HepG2 (cell line): ENCODE data around the gene PRKCE. TPM values are rescaled to one million over a fixed set of nuclear protein-coding genes. Genes with fewer than 3 reads are reported as not detected.

Source experiments
- ATAC-seq: fragments of 200-7000 bp; cut with Tn5 transposase; 3 replicates; pipeline ENCODE4 v1.9.1; 2020; ENCODE audit warnings: mild to moderate bottlenecking, moderate library complexity
- BruUV-seq: library from RNA; stranded (reverse); fragments of 400-500 nt; replicated peaks from 2 replicates; lab custom pipeline; 2021; lab: Mats Ljungman, UMichigan
- CTCF ChIA-PET: fragments of 300-600 bp; formaldehyde crosslinking; extraction: SDS; loops from one replicate; lab custom pipeline; 2021; ENCODE audit warnings: low total read pairs, inconsistent platforms, low intra/inter-chr PET ratio; lab: Yijun Ruan, JAX
- POLR2A ChIA-PET: fragments of 350-600 bp; sonication (Branson Sonifier 250); formaldehyde crosslinking; loops from one replicate; lab custom pipeline; 2020; ENCODE audit warnings: antibody characterized with exemption, inconsistent platforms; lab: Yijun Ruan, JAX
- DNase-seq: peaks from one replicate; pipeline ENCODE4 v3.0.0-alpha.2; 2015; ENCODE audit warnings: low spot score
- FAIRE-seq: peaks from 3 replicates; lab custom pipeline; 2011; peaks lifted over from hg19 to GRCh38; lab: Jason Lieb, UNC
- H2AFZ ChIP-seq: one replicate; pipeline ENCODE4 v1.6.1; 2011; ENCODE audit warnings: low read length, inconsistent platforms
- H3K27ac ChIP-seq: fragments of 300-600 bp; 3 replicates; pipeline ENCODE4 v1.8.0; 2011; ENCODE audit warnings: mixed run types, mild to moderate bottlenecking, mixed read lengths, low read length, inconsistent platforms; ENCODE audit not compliant: insufficient read depth; ENCODE audit errors: extremely low read length
- H3K27me3 ChIP-seq, 2 experiments: fragments of 200-600 bp in 1 of 2; 2 replicates in 1 of 2; 3 replicates in 1 of 2; pipeline versions ENCODE4 v1.6.0 to v1.8.0; 2011; ENCODE audit warnings: low read length in 2 of 2, mild to moderate bottlenecking in 2 of 2, moderate library complexity in 2 of 2, inconsistent platforms in 1 of 2; ENCODE audit not compliant: insufficient read depth in 2 of 2, control insufficient read depth in 1 of 2
- H3K36me3 ChIP-seq, 2 experiments: fragments of 200-600 bp in 1 of 2; replicated peaks in 1 of 2; 2 replicates in 1 of 2; 3 replicates in 1 of 2; pipeline versions ENCODE4 v1.5.1 to v1.8.0; 2011; ENCODE audit warnings: low read length in 2 of 2, inconsistent platforms in 1 of 2; ENCODE audit not compliant: insufficient read depth in 2 of 2, control insufficient read depth in 1 of 2
- H3K4me1 ChIP-seq: 2 replicates; pipeline ENCODE4 v1.5.1; 2012; ENCODE audit warnings: low read length, inconsistent platforms; ENCODE audit not compliant: insufficient read depth
- H3K4me2 ChIP-seq: 2 replicates; pipeline ENCODE4 v1.6.0; 2011; ENCODE audit warnings: low read depth, low read length, inconsistent platforms
- H3K4me3 ChIP-seq, 3 experiments: fragments of 200-600 bp in 1 of 3; sonication (generic), shearing (Covaris generic) in 1 of 3; replicated peaks in 1 of 3; 2 replicates each; pipeline ENCODE4 v1.5.1; 2011 to 2016; ENCODE audit warnings: low read length in 3 of 3, inconsistent platforms in 2 of 3, low read depth in 2 of 3, mild to moderate bottlenecking in 2 of 3, control low read depth in 1 of 3, mixed read lengths in 1 of 3; ENCODE audit not compliant: insufficient read depth in 1 of 3
- H3K79me2 ChIP-seq: one replicate; pipeline ENCODE4 v1.6.1; 2011; ENCODE audit warnings: low read length, inconsistent platforms; ENCODE audit not compliant: insufficient read depth
- H3K9ac ChIP-seq: 2 replicates; pipeline ENCODE4 v1.6.0; 2011; ENCODE audit warnings: mild to moderate bottlenecking, low read depth, low read length, inconsistent platforms; ENCODE audit not compliant: insufficient read depth
- H3K9me3 ChIP-seq: 2 replicates; pipeline ENCODE4 v1.5.1; 2012; ENCODE audit warnings: mild to moderate bottlenecking, low read length
- H4K20me1 ChIP-seq: 2 replicates; pipeline ENCODE4 v1.6.0; 2011; ENCODE audit warnings: inconsistent platforms, mild to moderate bottlenecking, low read length, moderate library complexity; ENCODE audit not compliant: insufficient read depth
- BCL6 ChIP-seq: IDR thresholded peaks from 2 replicates; pipeline ENCODE4 v1.6.1; 2016; ENCODE audit warnings: missing genetic modification reagents, missing compliant biosample characterization
- BHLHE40 ChIP-seq: IDR thresholded peaks from 2 replicates; pipeline ENCODE4 v1.6.1; 2011; ENCODE audit warnings: low read length, improper control_type of control experiment
- FOXA1 ChIP-seq, 2 experiments: fragments of 450-650 bp in 1 of 2; sonication (generic) in 1 of 2; formaldehyde crosslinking in 1 of 2; IDR thresholded peaks; 2 replicates each; pipeline versions ENCODE4 v1.4.0 to v1.6.1; 2016 to 2020; ENCODE audit warnings: missing genetic modification reagents in 1 of 2
- FOXA3 ChIP-seq: IDR thresholded peaks from 2 replicates; pipeline ENCODE4 v1.6.1; 2016; ENCODE audit warnings: missing genetic modification reagents, missing compliant biosample characterization
- HDAC1 ChIP-seq: sonication (generic); formaldehyde crosslinking; IDR thresholded peaks from 2 replicates; pipeline ENCODE4 v1.5.1; 2020; ENCODE audit warnings: mild to moderate bottlenecking, missing genetic modification reagents
- MXI1 ChIP-seq: IDR thresholded peaks from 3 replicates; pipeline ENCODE4 v1.6.1; 2012; ENCODE audit warnings: low read depth, low read length, inconsistent platforms, borderline replicate concordance
- RARA ChIP-seq: IDR thresholded peaks from 2 replicates; pipeline ENCODE4 v1.6.1; 2016; ENCODE audit warnings: missing genetic modification reagents, missing compliant biosample characterization
- RARG ChIP-seq: sonication (generic); formaldehyde crosslinking; IDR thresholded peaks from 2 replicates; pipeline ENCODE4 v1.4.0; 2020; ENCODE audit warnings: low read depth, mild to moderate bottlenecking, missing genetic modification reagents
- RFX1 ChIP-seq: fragments of 450-650 bp; IDR thresholded peaks from 2 replicates; pipeline ENCODE4 v1.6.1; 2017
- RXRB ChIP-seq: IDR thresholded peaks from 2 replicates; pipeline ENCODE4 v1.6.1; 2016; ENCODE audit warnings: borderline replicate concordance, missing genetic modification reagents, missing compliant biosample characterization
- SAP130 ChIP-seq: IDR thresholded peaks from 2 replicates; pipeline ENCODE4 v1.6.1; 2016; ENCODE audit warnings: low read depth
- ZFP36L1 ChIP-seq: sonication (generic); formaldehyde crosslinking; IDR thresholded peaks from 2 replicates; pipeline ENCODE4 v1.8.0; 2022; ENCODE audit warnings: mild to moderate bottlenecking, missing genetic modification reagents, moderate library complexity
- ZNF496 ChIP-seq: sonication (generic); formaldehyde crosslinking; IDR thresholded peaks from 2 replicates; pipeline ENCODE4 v1.8.1; 2023; ENCODE audit warnings: mild to moderate bottlenecking, moderate library complexity, missing genetic modification reagents; ENCODE audit not compliant: insufficient replicate concordance
- ZNF670 ChIP-seq: sonication (generic); formaldehyde crosslinking; IDR thresholded peaks from 2 replicates; pipeline ENCODE4 v1.8.0; 2022; ENCODE audit warnings: mild to moderate bottlenecking, missing genetic modification reagents, borderline replicate concordance
- ZNF7 ChIP-seq: IDR thresholded peaks from 2 replicates; pipeline ENCODE4 v1.6.1; 2016; ENCODE audit warnings: missing biosample characterization, missing genetic modification reagents
- WGBS: methylation state at CpG from one replicate; pipeline ENCODE4 v1.1.6; 2017; ENCODE audit warnings: low lambda C conversion rate; 5-methylcytosine and 5-hydroxymethylcytosine counted together
- in situ Hi-C: cut with HindIII; loops from 2 replicates; pipeline ENCODE4 v1.10.0; 2017; ENCODE audit warnings: low pct_unique_long_range_greater_than_20kb; ENCODE audit not compliant: extremely low pct_ligation_motif_present
- intact Hi-C: fragments of 100-400 bp; cut with micrococcal nuclease; formaldehyde crosslinking; loops from one replicate; pipeline ENCODE4 v1.10.0; 2022; ENCODE audit not compliant: unreplicated experiment
- polyA plus RNA-seq, 8 experiments: library from polyadenylated mRNA; depleted of rRNA in 3 of 8; stranded (reverse) in 7 of 8; unstranded in 1 of 8; fragments of >200 nt; fragmentation: Illumina TruSeq in 4 of 8; extraction: Trizol in 4 of 8; gene quantifications; 2 replicates each; pipeline versions ENCODE4 v1.2.1 to v1.2.3, GENCODE V29; 2011 to 2016; ENCODE audit warnings: low read depth in 4 of 8, missing spikeins in 1 of 8, mixed read lengths in 1 of 8; ENCODE audit not compliant: insufficient read depth in 1 of 8
- total RNA-seq, 5 experiments: library from RNA; depleted of rRNA; stranded (reverse); fragments of >200 nt; fragmentation: Illumina TruSeq; extraction: Trizol; gene quantifications; 2 replicates each; pipeline ENCODE4 v1.2.3, GENCODE V29; 2016; ENCODE audit warnings: low read depth in 1 of 5

The PRKCE gene
- total and polyA plus RNA-seq, 2 of the 13 experiments (the other 11 are each of a cell fraction or from before 2014, with no cell fraction given), result 1.0 to 3.9 TPM

DNA sequence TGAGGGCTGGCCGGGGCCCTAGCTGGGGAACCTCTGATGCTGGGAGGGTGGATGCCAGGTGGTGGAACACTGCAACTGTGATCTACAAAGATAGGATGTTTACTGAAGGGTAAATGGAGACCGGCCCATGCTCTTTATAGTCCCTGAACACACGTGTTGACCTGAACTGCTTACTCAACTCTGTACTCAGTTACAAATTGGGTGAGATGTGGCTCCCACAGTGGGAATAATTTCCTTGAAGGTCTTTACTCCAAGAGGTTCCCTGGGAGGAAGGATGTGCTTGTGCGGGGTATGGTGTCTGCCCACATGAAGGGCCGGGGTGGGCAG, 254.1 kb downstream of the PRKCE start:
- no peak overlapping the region for H3K27ac ChIP-seq
- POLR2A ChIA-PET, result no interaction called here
- peak; percentile 22; the same call in 1 of the 3 replicates for TF ChIP-seq MXI1
- TF ChIP-seq RXRB, result 0 out of 2 replicates have a peak, but pooled peaks have one; percentile 20
- no peak for TF ChIP-seq ZNF7 (CRISPR knock-in tag)
- 0 out of 2 replicates have a peak, but pooled peaks have one; percentile 26 for TF ChIP-seq HDAC1
- TF ChIP-seq SAP130, result peak; percentile 26; the same call in 1 of the 2 replicates
- TF ChIP-seq ZNF496 (CRISPR knock-in tag), result no peak
- TF ChIP-seq FOXA1 (IDR thresholded peaks at IDR 0.05), result no peak
- TF ChIP-seq FOXA1 (CRISPR knock-in tag; IDR thresholded peaks at IDR 0.05), result peak; percentile 43
- no peak for TF ChIP-seq RFX1
- TF ChIP-seq RARG (CRISPR knock-in tag), result no peak
- 0 out of 2 replicates have a peak, but pooled peaks have one; percentile 58 for TF ChIP-seq FOXA3 (CRISPR knock-in tag)
- peak; percentile 82 for TF ChIP-seq BHLHE40
- TF ChIP-seq ZFP36L1, result no peak
- peak; percentile 19; the same call in 1 of the 2 replicates for TF ChIP-seq RARA (CRISPR knock-in tag)
- TF ChIP-seq ZNF670 (CRISPR knock-in tag), result peak; percentile 61; the same call in 1 of the 2 replicates
- peak; percentile 37; the same call in 1 of the 2 replicates for TF ChIP-seq BCL6 (CRISPR knock-in tag)
- TF ChIP-seq, all 625 proteins: peak for 10
- H3K4me2 ChIP-seq, result no peak overlapping the region
- BruUV-seq, result no TSS peak
- DNase-seq, result peak; percentile 26
- CTCF ChIA-PET, result no interaction called here
- 31% methylated on average over 5 of the region's 5 CpGs for WGBS
- H3K9me3 ChIP-seq, result no peaks in the 10 kb centered on the region
- in situ Hi-C loops, result no loop called here
- H3K36me3 ChIP-seq, result no peaks in the 10 kb centered on the region
- H4K20me1 ChIP-seq, result no peaks in the 10 kb centered on the region
- H3K27me3 ChIP-seq, result no peaks in the 10 kb centered on the region; a peak in 1 of 5 replicates
- H3K4me3 ChIP-seq, result no peak overlapping the region
- no peaks in the 10 kb centered on the region for H3K79me2 ChIP-seq
- FAIRE-seq, result no peak
- peak; percentile 87 for ATAC-seq
- H3K9ac ChIP-seq, result no peak overlapping the region
- no peak overlapping the region for H2AFZ ChIP-seq
- H3K4me1 ChIP-seq, result peaks cover 9% of the 10 kb centered on the region
- intact Hi-C loops, result no loop called here
